ENCODE measurements around the gene FBN2.
"Not testable (repeated sequence)": the region's sequence is repeated elsewhere in the genome, so short reads cannot be mapped to it uniquely, and the experiment has no call there.

FBN2 gene

DNA sequence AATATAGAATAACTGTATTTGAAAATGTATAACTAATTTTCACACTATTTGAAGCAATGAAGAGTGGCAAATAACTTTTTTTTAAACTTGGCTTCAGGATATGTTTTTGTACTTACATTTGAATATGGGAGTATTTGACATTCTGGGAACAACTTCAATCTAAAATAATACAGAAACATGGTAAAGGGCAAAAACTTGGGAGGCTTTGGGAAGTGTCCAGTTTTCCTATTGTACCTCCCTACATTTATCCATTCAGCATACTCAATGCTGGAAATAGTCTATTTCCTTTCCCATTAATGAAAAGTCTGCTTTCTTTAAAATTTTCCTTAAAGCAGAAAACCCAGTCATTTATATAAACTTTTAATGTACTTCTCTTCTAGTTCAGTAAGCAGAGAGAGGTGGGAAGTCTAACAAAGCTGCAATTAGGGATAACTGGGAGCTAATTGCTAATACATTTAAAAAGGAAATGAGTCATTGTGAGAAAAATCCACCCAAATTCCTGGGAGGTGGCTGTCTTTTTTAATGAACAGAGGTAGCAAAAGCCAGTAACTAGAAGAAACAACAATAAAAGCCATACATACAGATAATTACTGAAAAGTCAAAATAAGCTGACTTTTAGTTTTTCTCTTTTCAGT is 128.8 kb downstream of the FBN2 start:
- H3K9ac ChIP-seq (ENCODE audit: insufficient read length, low read depth), result no peak overlapping the region
- H3K9me3 ChIP-seq (ENCODE audit: insufficient read depth, low read length), result no peaks in the 10 kb centered on the region
- no peak for TF ChIP-seq ZNF274 (IDR thresholded peaks at IDR 0.05; ENCODE audit: low read depth, low read length)
- no peak for TF ChIP-seq SUZ12 (IDR thresholded peaks at IDR 0.05; ENCODE audit: extremely low read depth, insufficient read depth, insufficient read length)
- no peak for TF ChIP-seq YY1 (IDR thresholded peaks at IDR 0.05; ENCODE audit: insufficient read depth, insufficient read length)
- H3K27me3 ChIP-seq (ENCODE audit: insufficient read depth, insufficient read length), result no peaks in the 10 kb centered on the region
- H3K36me3 ChIP-seq (ENCODE audit: insufficient read depth, insufficient read length, low read length), result peaks cover 43% of the 10 kb centered on the region
- no peak overlapping the region for H3K4me3 ChIP-seq (ENCODE audit: insufficient read length, low read depth)
- peak; percentile 9 for DNase-seq (ENCODE audit: low read depth, low spot score)
- H3K4me1 ChIP-seq (ENCODE audit: insufficient read depth, insufficient read length), result no peaks in the 10 kb centered on the region

DNA sequence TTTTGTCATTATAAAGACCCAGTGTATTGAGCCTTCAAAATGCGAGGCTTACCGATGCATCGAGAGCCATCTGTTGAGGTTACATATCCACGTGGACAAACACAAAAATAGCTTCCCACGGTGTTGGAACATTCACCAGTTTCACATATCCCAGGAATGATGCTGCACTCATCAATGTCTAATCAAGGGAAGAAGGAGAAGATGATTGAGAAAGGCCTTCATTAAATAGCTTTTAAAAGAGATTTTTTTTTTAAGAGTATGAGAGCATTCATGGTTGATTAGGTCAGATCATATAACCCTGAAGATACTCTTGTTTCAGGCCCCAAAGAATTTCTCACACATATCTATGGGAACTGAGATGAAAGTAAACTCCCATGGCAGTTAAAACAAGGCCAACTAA is 129.4 kb downstream of the FBN2 start:
- no peak for TF ChIP-seq YY1 (IDR thresholded peaks at IDR 0.05; ENCODE audit: insufficient read depth, insufficient read length)
- TF ChIP-seq ZNF274 (IDR thresholded peaks at IDR 0.05; ENCODE audit: low read depth, low read length), result no peak
- TF ChIP-seq SUZ12 (IDR thresholded peaks at IDR 0.05; ENCODE audit: extremely low read depth, insufficient read depth, insufficient read length), result no peak
- no peaks in the 10 kb centered on the region for H3K27me3 ChIP-seq (ENCODE audit: insufficient read depth, insufficient read length)
- H3K4me3 ChIP-seq (ENCODE audit: insufficient read length, low read depth), result no peak overlapping the region
- H3K9ac ChIP-seq (ENCODE audit: insufficient read length, low read depth), result no peak overlapping the region
- H3K4me1 ChIP-seq (ENCODE audit: insufficient read depth, insufficient read length), result no peaks in the 10 kb centered on the region
- H3K36me3 ChIP-seq (ENCODE audit: insufficient read depth, insufficient read length, low read length), result peaks cover 46% of the 10 kb centered on the region
- no peaks in the 10 kb centered on the region for H3K9me3 ChIP-seq (ENCODE audit: insufficient read depth, low read length)
- DNase-seq (ENCODE audit: low read depth, low spot score), result no peak

- no peak overlapping the region for H3K4me3 ChIP-seq (ENCODE audit: insufficient read length, low read depth)
- H3K9me3 ChIP-seq (ENCODE audit: insufficient read depth, low read length), result no peaks in the 10 kb centered on the region
- TF ChIP-seq ZNF274 (IDR thresholded peaks at IDR 0.05; ENCODE audit: low read depth, low read length), result no peak
- TF ChIP-seq SUZ12 (IDR thresholded peaks at IDR 0.05; ENCODE audit: extremely low read depth, insufficient read depth, insufficient read length), result no peak
- TF ChIP-seq YY1 (IDR thresholded peaks at IDR 0.05; ENCODE audit: insufficient read depth, insufficient read length), result no peak
- no peaks in the 10 kb centered on the region for H3K4me1 ChIP-seq (ENCODE audit: insufficient read depth, insufficient read length)
- H3K36me3 ChIP-seq (ENCODE audit: insufficient read depth, insufficient read length, low read length), result peaks cover 46% of the 10 kb centered on the region
- H3K9ac ChIP-seq (ENCODE audit: insufficient read length, low read depth), result no peak overlapping the region
- DNase-seq (ENCODE audit: low read depth, low spot score), result no peak
- H3K27me3 ChIP-seq (ENCODE audit: insufficient read depth, insufficient read length), result no peaks in the 10 kb centered on the region
Measured at GRCh38 chr5:128407944-128408343, 130.1 kb downstream of the FBN2 start.

DNA sequence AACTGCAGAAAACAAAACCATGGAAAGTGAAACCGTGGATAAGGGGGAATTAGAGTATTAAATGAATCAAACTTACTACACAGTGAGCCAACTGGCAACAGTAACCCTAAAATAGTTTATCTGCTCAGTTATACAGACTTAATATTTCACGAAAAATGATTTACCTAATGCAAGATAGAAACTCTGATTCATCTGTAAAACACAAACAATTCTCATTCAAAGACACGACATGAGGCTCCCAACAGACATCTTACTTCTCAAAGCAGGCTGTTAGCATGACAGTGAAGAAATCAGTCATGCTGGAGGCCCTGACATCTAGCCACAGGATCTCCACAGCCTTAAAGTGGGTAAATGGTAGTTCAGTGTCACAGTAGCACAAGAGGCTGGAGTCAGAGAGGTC is 131.2 kb downstream of the FBN2 start:
- Histone ChIP-seq H3K9ac (ENCODE audit: insufficient read length, low read depth) (no peak overlapping the region), H3K4me3 (ENCODE audit: insufficient read length, low read depth) (no peak overlapping the region), H3K27me3 (ENCODE audit: insufficient read depth, insufficient read length) (no peaks in the 10 kb centered on the region), H3K9me3 (ENCODE audit: insufficient read depth, low read length) (no peaks in the 10 kb centered on the region), H3K4me1 (ENCODE audit: insufficient read depth, insufficient read length) (no peaks in the 10 kb centered on the region), H3K36me3 (ENCODE audit: insufficient read depth, insufficient read length, low read length) (peaks cover 46% of the 10 kb centered on the region)
- TF ChIP-seq ZNF274 (IDR thresholded peaks at IDR 0.05; ENCODE audit: low read depth, low read length) (no peak), YY1 (IDR thresholded peaks at IDR 0.05; ENCODE audit: insufficient read depth, insufficient read length) (no peak), SUZ12 (IDR thresholded peaks at IDR 0.05; ENCODE audit: extremely low read depth, insufficient read depth, insufficient read length) (no peak)
- DNase-seq (ENCODE audit: low read depth, low spot score), result no peak

GRCh38 chr5:128405159-128405558 is 132.9 kb downstream of the FBN2 start:
- H3K4me3 ChIP-seq (ENCODE audit: insufficient read length, low read depth), result no peak overlapping the region
- no peak for DNase-seq (ENCODE audit: low read depth, low spot score)
- H3K36me3 ChIP-seq (ENCODE audit: insufficient read depth, insufficient read length, low read length), result peaks cover 37% of the 10 kb centered on the region
- no peaks in the 10 kb centered on the region for H3K9me3 ChIP-seq (ENCODE audit: insufficient read depth, low read length)
- H3K9ac ChIP-seq (ENCODE audit: insufficient read length, low read depth), result no peak overlapping the region
- no peaks in the 10 kb centered on the region for H3K27me3 ChIP-seq (ENCODE audit: insufficient read depth, insufficient read length)
- H3K4me1 ChIP-seq (ENCODE audit: insufficient read depth, insufficient read length), result no peaks in the 10 kb centered on the region
- TF ChIP-seq SUZ12 (IDR thresholded peaks at IDR 0.05; ENCODE audit: extremely low read depth, insufficient read depth, insufficient read length) (no peak), YY1 (IDR thresholded peaks at IDR 0.05; ENCODE audit: insufficient read depth, insufficient read length) (no peak), ZNF274 (IDR thresholded peaks at IDR 0.05; ENCODE audit: low read depth, low read length) (no peak)

DNA sequence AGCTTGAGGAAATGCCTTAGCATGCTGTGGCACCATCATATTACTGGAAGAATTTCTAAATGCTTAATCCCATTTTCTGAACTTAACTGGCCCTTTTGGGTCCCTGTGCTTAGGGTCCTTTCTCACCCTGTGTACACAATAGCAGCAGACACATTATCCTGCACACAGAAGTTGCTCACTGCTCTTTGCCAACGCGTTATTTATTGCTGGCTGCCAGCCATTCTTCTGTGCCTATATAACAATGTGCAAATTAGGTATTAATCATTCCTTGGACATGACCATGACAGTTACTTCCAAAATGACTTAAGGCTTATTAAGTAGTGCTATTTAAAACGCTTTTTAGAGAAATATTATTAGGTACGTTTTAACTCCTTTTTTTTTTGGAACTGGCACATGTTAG is 134.7 kb downstream of the FBN2 start:
- H3K27me3 ChIP-seq (ENCODE audit: insufficient read depth, insufficient read length), result no peaks in the 10 kb centered on the region
- no peak overlapping the region for H3K9ac ChIP-seq (ENCODE audit: insufficient read length, low read depth)
- H3K4me3 ChIP-seq (ENCODE audit: insufficient read length, low read depth), result no peak overlapping the region
- H3K36me3 ChIP-seq (ENCODE audit: insufficient read depth, insufficient read length, low read length), result peaks cover 37% of the 10 kb centered on the region
- no peak for DNase-seq (ENCODE audit: low read depth, low spot score)
- TF ChIP-seq SUZ12 (IDR thresholded peaks at IDR 0.05; ENCODE audit: extremely low read depth, insufficient read depth, insufficient read length) (no peak), ZNF274 (IDR thresholded peaks at IDR 0.05; ENCODE audit: low read depth, low read length) (no peak), YY1 (IDR thresholded peaks at IDR 0.05; ENCODE audit: insufficient read depth, insufficient read length) (no peak)
- no peaks in the 10 kb centered on the region for H3K4me1 ChIP-seq (ENCODE audit: insufficient read depth, insufficient read length)
- no peaks in the 10 kb centered on the region; the same call in 1 of the 2 replicates for H3K9me3 ChIP-seq (ENCODE audit: insufficient read depth, low read length)

- Histone ChIP-seq H3K4me1 (ENCODE audit: insufficient read depth, insufficient read length) (no peaks in the 10 kb centered on the region), H3K27me3 (ENCODE audit: insufficient read depth, insufficient read length) (no peaks in the 10 kb centered on the region), H3K9ac (ENCODE audit: insufficient read length, low read depth) (no peak overlapping the region), H3K9me3 (ENCODE audit: insufficient read depth, low read length) (no peaks in the 10 kb centered on the region; the same call in 1 of the 2 replicates), H3K36me3 (ENCODE audit: insufficient read depth, insufficient read length, low read length) (peaks cover 32% of the 10 kb centered on the region), H3K4me3 (ENCODE audit: insufficient read length, low read depth) (no peak overlapping the region)
- DNase-seq (ENCODE audit: low read depth, low spot score), result no peak
- TF ChIP-seq ZNF274 (IDR thresholded peaks at IDR 0.05; ENCODE audit: low read depth, low read length) (no peak), SUZ12 (IDR thresholded peaks at IDR 0.05; ENCODE audit: extremely low read depth, insufficient read depth, insufficient read length) (no peak), YY1 (IDR thresholded peaks at IDR 0.05; ENCODE audit: insufficient read depth, insufficient read length) (no peak)
Measured at GRCh38 chr5:128402506-128402905, 135.5 kb downstream of the FBN2 start.

- H3K9ac ChIP-seq (ENCODE audit: insufficient read length, low read depth); H3K27me3 ChIP-seq (ENCODE audit: insufficient read depth, insufficient read length); DNase-seq (ENCODE audit: low read depth, low spot score); H3K9me3 ChIP-seq (ENCODE audit: insufficient read depth, low read length); H3K4me3 ChIP-seq (ENCODE audit: insufficient read length, low read depth); H3K4me1 ChIP-seq (ENCODE audit: insufficient read depth, insufficient read length): not testable (repeated sequence)
- H3K36me3 ChIP-seq (ENCODE audit: insufficient read depth, insufficient read length, low read length), result peaks cover 17% of the 10 kb centered on the region
Measured at GRCh38 chr5:128400766-128401165, 137.3 kb downstream of the FBN2 start.
